GM23338 (cell line): ENCODE results near the gene FAM98C. TPM values are rescaled to one million over a fixed set of nuclear protein-coding genes. Genes with fewer than 3 reads are reported as not detected.

Experiments used
- ATAC-seq: fragments of 200-7000 bp; cut with Tn5 transposase; 3 replicates; pipeline ENCODE4 v1.9.1; 2020
- DNase-seq: peaks from one replicate; pipeline ENCODE4 v3.0.0-alpha.2; 2015; ENCODE audit warnings: low spot score
- H2AFZ ChIP-seq: fragments of 200-600 bp; sonication (generic); 2 replicates; pipeline ENCODE4 v1.8.0; 2016; ENCODE audit warnings: antibody characterized with exemption, mild to moderate bottlenecking, moderate library complexity
- H3F3A ChIP-seq: fragments of 200-600 bp; sonication (generic); replicated peaks from 2 replicates; pipeline ENCODE4 v1.8.0; 2017; ENCODE audit warnings: antibody characterized with exemption, mixed run types, low read depth
- H3K27ac ChIP-seq: fragments of 200-600 bp; sonication (generic); 2 replicates; pipeline ENCODE4 v1.6.1; 2016; ENCODE audit warnings: low read depth
- H3K27me3 ChIP-seq: fragments of 200-600 bp; sonication (generic); 2 replicates; pipeline ENCODE4 v1.8.0; 2016; ENCODE audit warnings: mild to moderate bottlenecking, mixed run types, moderate library complexity; ENCODE audit not compliant: insufficient read depth
- H3K36me3 ChIP-seq: fragments of 200-600 bp; sonication (generic); 2 replicates; pipeline ENCODE4 v1.8.0; 2016; ENCODE audit warnings: mild to moderate bottlenecking; ENCODE audit not compliant: insufficient read depth
- H3K4me1 ChIP-seq: fragments of 200-600 bp; sonication (generic); 2 replicates; pipeline ENCODE4 v1.8.0; 2016; ENCODE audit warnings: mild to moderate bottlenecking, moderate library complexity; ENCODE audit not compliant: insufficient read depth
- H3K4me2 ChIP-seq: fragments of 200-600 bp; sonication (generic); 2 replicates; pipeline ENCODE4 v1.7.1; 2017; ENCODE audit warnings: mixed run types
- H3K4me3 ChIP-seq: fragments of 200-600 bp; sonication (generic); 2 replicates; pipeline ENCODE4 v1.6.1; 2016; ENCODE audit warnings: mixed run types
- H3K79me2 ChIP-seq: fragments of 200-600 bp; sonication (generic); replicated peaks from 2 replicates; pipeline ENCODE4 v1.8.0; 2017; ENCODE audit warnings: mild to moderate bottlenecking; ENCODE audit not compliant: insufficient read depth
- H3K9me2 ChIP-seq: fragments of 200-600 bp; sonication (generic); 2 replicates; pipeline ENCODE4 v1.8.0; 2017; ENCODE audit not compliant: insufficient read depth
- H4K20me1 ChIP-seq: fragments of 200-600 bp; sonication (generic); replicated peaks from 2 replicates; pipeline ENCODE4 v1.8.0; 2017; ENCODE audit warnings: mild to moderate bottlenecking; ENCODE audit not compliant: insufficient read depth
- H3K27ac Mint-ChIP-seq: 2 replicates; pipeline ENCODE4 v1.8.0; 2020; ENCODE audit warnings: inconsistent platforms, mild to moderate bottlenecking, moderate library complexity, mixed read lengths
- H3K27me3 Mint-ChIP-seq: 3 replicates; pipeline ENCODE4 v1.8.0; 2022; ENCODE audit warnings: low read depth, mild to moderate bottlenecking, moderate library complexity, mixed read lengths, inconsistent platforms; ENCODE audit not compliant: insufficient read depth, poor library complexity
- H3K36me3 Mint-ChIP-seq: 3 replicates; pipeline ENCODE4 v1.8.0; 2021; ENCODE audit warnings: low read depth, mild to moderate bottlenecking, inconsistent platforms, moderate library complexity, mixed read lengths
- H3K4me1 Mint-ChIP-seq: 3 replicates; pipeline ENCODE4 v1.8.0; 2020; ENCODE audit warnings: mild to moderate bottlenecking, inconsistent platforms, mixed read lengths
- H3K4me3 Mint-ChIP-seq: 3 replicates; pipeline ENCODE4 v1.8.0; 2021; ENCODE audit warnings: moderate library complexity, mild to moderate bottlenecking, inconsistent platforms, mixed read lengths
- H3K9me3 Mint-ChIP-seq: 3 replicates; pipeline ENCODE4 v1.8.0; 2020; ENCODE audit warnings: moderate library complexity, mild to moderate bottlenecking, inconsistent platforms, mixed read lengths
- CREB1 ChIP-seq: fragments of 250-450 bp; sonication (Bioruptor Pico); IDR thresholded peaks from 2 replicates; pipeline ENCODE4 v1.5.0; 2020; ENCODE audit warnings: low read depth, mild to moderate bottlenecking, moderate library complexity
- CTCF ChIP-seq, 2 experiments: fragments of 200-600 bp in 1 of 2; sonication (generic) in 1 of 2; conservative IDR thresholded peaks; 2 replicates each; pipeline versions ENCODE4 v1.5.1 to v1.6.1; 2016 to 2017; ENCODE audit warnings: antibody characterized with exemption in 2 of 2, low read depth in 2 of 2, mild to moderate bottlenecking in 2 of 2, moderate library complexity in 1 of 2
- ETS1 ChIP-seq: IDR thresholded peaks from 2 replicates; pipeline ENCODE4 v1.6.1; 2016; ENCODE audit warnings: antibody characterized with exemption
- EZH2 ChIP-seq: fragments of 200-600 bp; sonication (generic); IDR thresholded peaks from one replicate; pipeline ENCODE4 v1.8.0; 2017; ENCODE audit warnings: antibody characterized with exemption, mild to moderate bottlenecking, low read depth; ENCODE audit not compliant: unreplicated experiment
- EZH2phosphoT487 ChIP-seq: fragments of 200-600 bp; sonication (generic); IDR thresholded peaks from one replicate; pipeline ENCODE4 v1.8.1; 2018; ENCODE audit warnings: antibody characterized with exemption; ENCODE audit not compliant: unreplicated experiment
- JUNB ChIP-seq: IDR thresholded peaks from one replicate; pipeline ENCODE4 v1.6.1; 2016; ENCODE audit warnings: antibody characterized with exemption; ENCODE audit not compliant: unreplicated experiment
- NANOG ChIP-seq: IDR thresholded peaks from 2 replicates; pipeline ENCODE4 v1.6.1; 2016; ENCODE audit warnings: antibody characterized with exemption, borderline replicate concordance
- POLR2AphosphoS5 ChIP-seq: IDR thresholded peaks from 2 replicates; pipeline ENCODE4 v1.6.1; 2016; ENCODE audit warnings: antibody characterized with exemption, low read depth
- REST ChIP-seq: IDR thresholded peaks from one replicate; pipeline ENCODE4 v1.6.1; 2018; ENCODE audit warnings: antibody characterized with exemption; ENCODE audit not compliant: unreplicated experiment
- STAT1 ChIP-seq: IDR thresholded peaks from one replicate; pipeline ENCODE4 v1.6.1; 2016; ENCODE audit warnings: antibody characterized with exemption; ENCODE audit not compliant: unreplicated experiment
- ZNF114 ChIP-seq: fragments of 250-450 bp; sonication (Bioruptor Pico); IDR thresholded peaks from 2 replicates; pipeline ENCODE4 v1.5.0; 2020; ENCODE audit warnings: mild to moderate bottlenecking, moderate library complexity
- ZNF331 ChIP-seq: fragments of 250-450 bp; sonication (Bioruptor Pico); IDR thresholded peaks from 2 replicates; pipeline ENCODE4 v1.5.0; 2020; ENCODE audit warnings: low read depth, mild to moderate bottlenecking, moderate library complexity
- ZNF462 ChIP-seq: fragments of 250-450 bp; sonication (Bioruptor Pico); IDR thresholded peaks from 2 replicates; pipeline ENCODE4 v1.5.0; 2020; ENCODE audit warnings: mild to moderate bottlenecking, moderate library complexity
- polyA plus RNA-seq: library from polyadenylated mRNA; unstranded; fragments of >200 nt; fragmentation: Nextera tagmentation; extraction: Ambion mirVana; gene quantifications from 2 replicates; pipeline ENCODE4 v1.2.1, GENCODE V29; 2016
- total RNA-seq: library from RNA; depleted of rRNA; stranded (reverse); fragments of >200 nt; shearing (Covaris generic); gene quantifications from 2 replicates; pipeline ENCODE4 v1.2.3, GENCODE V29; 2014

The FAM98C gene
- total and polyA plus RNA-seq, 2 experiments from 2014 or later = 4.3 to 7.6 TPM

GRCh38 chr19:38448225-38448624, 45.3 kb downstream of the FAM98C start:
- Histone ChIP-seq H3K9me2 (no peaks in the 10 kb centered on the region), H3K4me2 (no peak overlapping the region), H3K36me3 (peaks cover 18% of the 10 kb centered on the region; the same call in 1 of the 2 replicates), H3F3A (peaks cover 10% of the 10 kb centered on the region; the same call in 1 of the 2 replicates), H3K4me3 (no peak overlapping the region), H4K20me1 (peaks cover 5% of the 10 kb centered on the region; the same call in 1 of the 2 replicates), H3K79me2 (no peaks in the 10 kb centered on the region), H2AFZ (no peak overlapping the region), H3K27ac (no peak overlapping the region), H3K4me1 (0 out of 2 replicates have a peak, but pooled peaks cover 4% of the 10 kb centered on the region), H3K27me3 (no peaks in the 10 kb centered on the region)
- Mint-ChIP-seq H3K9me3 (no peaks in the 10 kb centered on the region; the same call in 2 of the 3 replicates), H3K36me3 (peaks cover 76% of the 10 kb centered on the region), H3K4me1 (peaks cover 6% of the 10 kb centered on the region), H3K27ac (no peak overlapping the region), H3K27me3 (peaks cover 9% of the 10 kb centered on the region), H3K4me3 (no peak overlapping the region; the same call in 2 of the 3 replicates)
- DNase-seq = no peak
- TF ChIP-seq CREB1 = no peak
- no peak for TF ChIP-seq EZH2
- no peak for TF ChIP-seq STAT1
- no peak for TF ChIP-seq EZH2phosphoT487
- TF ChIP-seq REST = no peak
- no peak for TF ChIP-seq NANOG
- no peak for TF ChIP-seq CTCF (conservative IDR thresholded peaks at IDR 0.05; ENCODE audit: low read depth in 2 of 2)
- no peak for TF ChIP-seq ZNF462 (CRISPR knock-in tag)
- no peak for TF ChIP-seq ETS1
- no peak for TF ChIP-seq POLR2AphosphoS5
- no peak for TF ChIP-seq ZNF331 (CRISPR knock-in tag)
- no peak for TF ChIP-seq ZNF114 (CRISPR knock-in tag)
- no peak for TF ChIP-seq JUNB
- no peak for ATAC-seq
